GM19043 (cell line): ENCODE results near the gene GPN3.
"Not testable (repeated sequence)": the region's sequence is repeated elsewhere in the genome, so short reads cannot be mapped to it uniquely, and the experiment has no call there.

Experiments
- ATAC-seq: cut with Tn5 transposase; IDR thresholded peaks from one replicate; pipeline ENCODE4 v1.9.1; 2021; ENCODE audit warnings: low read depth; ENCODE audit not compliant: unreplicated experiment

The GPN3 gene

GRCh38 chr12:110468214-110469048, at the start of gene GPN3, which contains the start of gene FAM216A:
TSS of gene GPN3 (minus strand) at chr12:110468257. CDS start at chr12:110468203, 54 bp downstream.
TSS of gene FAM216A (plus strand) at chr12:110468845. CDS start at chr12:110468876, 31 bp downstream.
- peak; percentile 65 for ATAC-seq

GRCh38 chr12:110516995-110517394, 48.9 kb upstream of the GPN3 start:
- no peak for ATAC-seq

GRCh38 chr12:110514363-110514762, 46.3 kb upstream of the GPN3 start:
- ATAC-seq: no peak

GRCh38 chr12:110513842-110514241, 45.8 kb upstream of the GPN3 start:
- no peak for ATAC-seq

GRCh38 chr12:110508071-110508586, 40.1 kb upstream of the GPN3 start:
- ATAC-seq: no peak

- no peak for ATAC-seq
Observed at GRCh38 chr12:110505332-110505731, 37.3 kb upstream of the GPN3 start.

GRCh38 chr12:110503432-110503831, 35.4 kb upstream of the GPN3 start:
- ATAC-seq: no peak

GRCh38 chr12:110501752-110502738, 34.0 kb upstream of the GPN3 start, which contains the start of the genes RAD9B and VPS29:
TSS of gene RAD9B (plus strand) at chr12:110502331. CDS start at chr12:110502338, 7 bp downstream.
TSS of gene VPS29 (minus strand) at chr12:110502111. CDS start at chr12:110502051, 60 bp downstream.
- peak; percentile 93 for ATAC-seq

GRCh38 chr12:110501399-110501751, 33.3 kb upstream of the GPN3 start:
- peak; percentile 12 for ATAC-seq

- ATAC-seq: no peak
Observed at GRCh38 chr12:110498984-110499706, 31.1 kb upstream of the GPN3 start.

- no peak for ATAC-seq
Observed at GRCh38 chr12:110475426-110475825, 7.4 kb upstream of the GPN3 start.

- ATAC-seq: no peak
Observed at GRCh38 chr12:110467847-110468213, 227 bp downstream of the GPN3 start.

- no peak for ATAC-seq
Observed at GRCh38 chr12:110466791-110467190, 1.3 kb downstream of the GPN3 start.

- not testable (repeated sequence) for ATAC-seq
Observed at GRCh38 chr12:110465765-110466164, 2.3 kb downstream of the GPN3 start.

- no peak for ATAC-seq
Observed at GRCh38 chr12:110465024-110465423, 3.0 kb downstream of the GPN3 start.

- not testable (repeated sequence) for ATAC-seq
Observed at GRCh38 chr12:110461189-110461588, 6.9 kb downstream of the GPN3 start.

- ATAC-seq: no peak
Observed at GRCh38 chr12:110458756-110459155, 9.3 kb downstream of the GPN3 start.

- no peak for ATAC-seq
Observed at GRCh38 chr12:110453569-110454296, 14.3 kb downstream of the GPN3 start.

- no peak for ATAC-seq
Observed at GRCh38 chr12:110451263-110451662, 16.8 kb downstream of the GPN3 start.
